Progenitor cell of endocrine pancreas (in vitro differentiated cells): Measurements from ENCODE around the gene LAPTM5. TPM values are rescaled to one million over a fixed set of nuclear protein-coding genes. Genes with fewer than 3 reads are reported as not detected.

ENCODE experiments used
- DNase-seq: peaks from one replicate; pipeline ENCODE4 v3.0.0; 2021; ENCODE audit warnings: low spot score; ENCODE audit not compliant: unreplicated experiment
- H3K27ac Mint-ChIP-seq: 2 replicates; pipeline ENCODE4 v1.8.0; 2021; ENCODE audit warnings: mild to moderate bottlenecking, moderate library complexity, mixed read lengths
- H3K27me3 Mint-ChIP-seq: 2 replicates; pipeline ENCODE4 v1.8.0; 2021; ENCODE audit warnings: mixed read lengths
- H3K36me3 Mint-ChIP-seq: 2 replicates; pipeline ENCODE4 v1.8.0; 2022; ENCODE audit warnings: mixed read lengths; ENCODE audit not compliant: insufficient read depth
- H3K4me1 Mint-ChIP-seq: 2 replicates; pipeline ENCODE4 v1.8.0; 2021; ENCODE audit warnings: low read depth, mixed read lengths
- H3K4me3 Mint-ChIP-seq: 2 replicates; pipeline ENCODE4 v1.8.0; 2021; ENCODE audit warnings: low read depth, mild to moderate bottlenecking, moderate library complexity, mixed read lengths
- H3K9me3 Mint-ChIP-seq: 2 replicates; pipeline ENCODE4 v1.8.0; 2021; ENCODE audit warnings: low read depth, mixed read lengths
- CTCF ChIP-seq: fragments of 200-600 bp; sonication (generic); IDR thresholded peaks from one replicate; pipeline ENCODE4 v1.5.0; 2021; ENCODE audit warnings: antibody characterized with exemption, mild to moderate bottlenecking; ENCODE audit not compliant: unreplicated experiment
- total RNA-seq: library from RNA; stranded (reverse); gene quantifications from 2 replicates; pipeline ENCODE4 v1.2.1, GENCODE V29; 2021

The LAPTM5 gene
- total RNA-seq, 1 donor from 2014 or later = not detected

DNA sequence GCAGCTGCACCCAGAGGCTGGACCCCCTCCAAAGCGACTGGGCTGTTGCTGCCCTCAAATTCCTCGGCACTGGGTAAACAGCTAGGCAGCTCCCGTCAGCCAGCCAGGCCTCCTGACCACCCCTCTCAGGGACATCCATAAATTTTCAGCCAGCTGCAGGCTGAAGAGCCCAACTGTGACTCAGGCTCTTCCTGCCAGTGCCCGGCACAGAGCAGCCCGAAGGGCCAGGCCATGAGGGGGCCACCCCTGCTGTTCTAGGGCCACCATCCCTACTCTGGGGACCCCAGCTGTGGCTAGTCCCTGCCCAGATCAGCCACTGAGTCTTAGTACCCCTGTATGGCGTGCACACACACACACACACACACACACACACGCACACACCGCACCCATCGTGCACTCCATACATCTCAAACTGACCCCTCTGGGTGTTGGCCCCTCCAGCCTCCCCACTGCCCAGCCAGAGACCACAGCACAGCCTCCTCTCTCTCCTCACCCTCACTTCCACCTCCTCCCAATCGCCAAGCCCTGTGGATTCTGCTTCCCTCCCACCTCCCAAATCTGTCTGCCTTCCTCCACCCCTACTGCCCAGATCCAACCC, 6.2 kb upstream of the LAPTM5 start:
- no peaks in the 10 kb centered on the region for H3K36me3 Mint-ChIP-seq
- H3K27me3 Mint-ChIP-seq = peaks cover 17% of the 10 kb centered on the region
- no peak overlapping the region for H3K27ac Mint-ChIP-seq
- no peak for DNase-seq
- no peaks in the 10 kb centered on the region for H3K9me3 Mint-ChIP-seq
- no peak overlapping the region for H3K4me3 Mint-ChIP-seq
- H3K4me1 Mint-ChIP-seq = no peaks in the 10 kb centered on the region
- TF ChIP-seq CTCF = no peak

- DNase-seq = no peak
- H3K9me3 Mint-ChIP-seq = no peaks in the 10 kb centered on the region
- no peaks in the 10 kb centered on the region for H3K4me1 Mint-ChIP-seq
- H3K27me3 Mint-ChIP-seq = peaks cover 13% of the 10 kb centered on the region
- no peak overlapping the region for H3K27ac Mint-ChIP-seq
- H3K36me3 Mint-ChIP-seq = no peaks in the 10 kb centered on the region
- no peak overlapping the region for H3K4me3 Mint-ChIP-seq
- no peak for TF ChIP-seq CTCF
These were observed 5.5 kb upstream of the LAPTM5 start for GRCh38 chr1:30762930-30763650.

GRCh38 chr1:30762152-30762929, 4.8 kb upstream of the LAPTM5 start:
- no peaks in the 10 kb centered on the region for H3K36me3 Mint-ChIP-seq
- no peak for DNase-seq
- no peak overlapping the region for H3K4me3 Mint-ChIP-seq
- no peaks in the 10 kb centered on the region for H3K9me3 Mint-ChIP-seq
- H3K27ac Mint-ChIP-seq = no peak overlapping the region
- peaks cover 13% of the 10 kb centered on the region for H3K27me3 Mint-ChIP-seq
- no peak for TF ChIP-seq CTCF
- no peaks in the 10 kb centered on the region for H3K4me1 Mint-ChIP-seq

DNA sequence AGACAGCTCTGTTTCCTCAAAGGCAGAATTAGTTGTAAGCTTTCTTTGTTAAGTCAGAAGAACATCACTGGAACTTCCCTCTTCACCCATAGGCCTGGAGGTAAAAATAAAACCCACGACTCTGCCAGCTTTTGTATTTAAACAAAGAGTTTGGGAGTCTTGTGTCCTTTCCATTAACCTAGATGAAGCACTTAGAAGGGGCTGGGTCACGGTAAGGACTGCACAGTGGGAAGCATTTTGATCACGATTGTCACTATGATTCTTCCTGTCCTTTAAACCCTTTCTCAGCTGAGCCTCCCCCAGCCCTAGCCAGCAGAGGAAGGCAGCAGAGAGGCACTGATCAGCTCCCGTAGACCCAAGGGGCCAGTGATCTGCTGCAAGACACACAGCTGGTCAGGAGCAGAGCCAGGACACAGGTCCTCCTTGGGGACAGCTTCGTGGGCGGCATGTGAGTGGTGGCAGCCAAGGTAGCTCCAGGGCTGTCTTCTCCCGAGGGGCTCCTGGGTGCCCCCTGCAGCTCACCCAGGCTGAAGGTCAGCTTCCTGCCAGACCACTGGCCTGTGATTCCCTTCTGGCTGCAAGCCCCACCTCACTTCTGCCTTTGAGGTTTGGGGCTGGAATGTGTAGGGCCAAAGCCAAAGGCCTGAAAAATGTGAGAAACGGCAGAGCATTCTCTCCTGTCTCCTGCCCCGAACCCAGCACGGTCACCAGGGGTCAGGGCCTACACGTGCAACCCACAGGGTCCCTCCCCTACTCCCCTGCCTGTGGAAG, 4.0 kb upstream of the LAPTM5 start:
- Mint-ChIP-seq H3K27ac (no peak overlapping the region), H3K36me3 (no peaks in the 10 kb centered on the region), H3K27me3 (peaks cover 16% of the 10 kb centered on the region), H3K4me1 (no peaks in the 10 kb centered on the region), H3K9me3 (no peaks in the 10 kb centered on the region), H3K4me3 (no peak overlapping the region)
- TF ChIP-seq CTCF = no peak
- no peak for DNase-seq
